Neural cell (in vitro differentiated cells): ENCODE data around the gene CSMD2. TPM values are rescaled to one million over a fixed set of nuclear protein-coding genes. Genes with fewer than 3 reads are reported as not detected.
"Not testable (repeated sequence)": the region's sequence is repeated elsewhere in the genome, so short reads cannot be mapped to it uniquely, and the experiment has no call there.

Source experiments
- H2AFZ ChIP-seq: fragments of 200-600, 300-800 bp; sonication (generic), shearing (Covaris generic); 2 replicates; pipeline ENCODE4 v1.6.0; 2014; ENCODE audit warnings: low read depth, mild to moderate bottlenecking, antibody characterized with exemption, low read length, moderate library complexity
- H3F3A ChIP-seq: fragments of 200-600 bp; shearing (Covaris generic); 2 replicates; pipeline ENCODE4 v1.6.1; 2016; ENCODE audit warnings: mild to moderate bottlenecking, moderate library complexity, mixed read lengths, antibody characterized with exemption, low read length; ENCODE audit not compliant: insufficient read depth, poor library complexity, severe bottlenecking
- H3K27ac ChIP-seq: fragments of 200-600, 300-800 bp; sonication (generic), shearing (Covaris generic); 2 replicates; pipeline ENCODE4 v1.5.1; 2014; ENCODE audit warnings: mild to moderate bottlenecking, low read length, moderate library complexity
- H3K27me3 ChIP-seq: fragments of 300-800, 200-600 bp; sonication (generic), shearing (Covaris generic); 2 replicates; pipeline ENCODE4 v1.6.0; 2014; ENCODE audit warnings: mild to moderate bottlenecking, low read depth, low read length, moderate library complexity; ENCODE audit not compliant: insufficient read depth
- H3K36me3 ChIP-seq: fragments of 300-800, 200-600 bp; sonication (generic), shearing (Covaris generic); 2 replicates; pipeline ENCODE4 v1.5.1; 2014; ENCODE audit warnings: mild to moderate bottlenecking, antibody characterized with exemption, low read length, moderate library complexity; ENCODE audit not compliant: insufficient read depth
- H3K4me2 ChIP-seq: fragments of 300-800, 200-600 bp; sonication (generic), shearing (Covaris generic); 2 replicates; pipeline ENCODE4 v1.6.0; 2014; ENCODE audit warnings: mild to moderate bottlenecking, low read length
- H3K4me3 ChIP-seq: fragments of 300-800, 200-600 bp; sonication (generic), shearing (Covaris generic); 2 replicates; pipeline ENCODE4 v1.5.1; 2014; ENCODE audit warnings: mild to moderate bottlenecking, low read length, moderate library complexity
- H3K79me2 ChIP-seq: fragments of 200-600 bp; shearing (Covaris generic); replicated peaks from 2 replicates; pipeline ENCODE4 v1.6.0; 2014; ENCODE audit warnings: mild to moderate bottlenecking, low read length, moderate library complexity; ENCODE audit not compliant: insufficient read depth
- H3K9ac ChIP-seq: fragments of 300-800, 200-600 bp; sonication (generic), shearing (Covaris generic); 2 replicates; pipeline ENCODE4 v1.6.1; 2016; ENCODE audit warnings: mild to moderate bottlenecking, low read length, mixed read lengths
- H3K9me2 ChIP-seq: fragments of 200-600 bp; shearing (Covaris generic); 2 replicates; pipeline ENCODE4 v1.6.1; 2016; ENCODE audit warnings: mild to moderate bottlenecking, low read length, mixed read lengths; ENCODE audit not compliant: insufficient read depth
- H3K9me3 ChIP-seq: fragments of 200-600, 300-800 bp; sonication (generic), shearing (Covaris generic); 2 replicates; pipeline ENCODE4 v1.6.1; 2016; ENCODE audit warnings: mild to moderate bottlenecking, mixed run types, low read length, moderate library complexity, mixed read lengths
- H4K20me1 ChIP-seq: fragments of 200-600 bp; shearing (Covaris generic); 2 replicates; pipeline ENCODE4 v1.6.1; 2016; ENCODE audit warnings: mild to moderate bottlenecking, mixed run types; ENCODE audit not compliant: insufficient read depth
- EP300 ChIP-seq: fragments of 450-650 bp; conservative IDR thresholded peaks from 2 replicates; pipeline ENCODE4 v1.6.1; 2014; ENCODE audit warnings: antibody characterized with exemption, mild to moderate bottlenecking, moderate library complexity; ENCODE audit not compliant: poor library complexity, severe bottlenecking
- EZH2 ChIP-seq: fragments of 200-600, 300-800 bp; shearing (Covaris generic), sonication (generic); IDR thresholded peaks from 2 replicates; pipeline ENCODE4 v1.6.1; 2014; ENCODE audit warnings: antibody characterized with exemption, low read length, borderline replicate concordance, mild to moderate bottlenecking; ENCODE audit not compliant: insufficient read depth, poor library complexity, severe bottlenecking
- MXI1 ChIP-seq: fragments of 450-650 bp; conservative IDR thresholded peaks from 2 replicates; pipeline ENCODE4 v1.6.1; 2014; ENCODE audit warnings: antibody characterized with exemption, mild to moderate bottlenecking; ENCODE audit not compliant: poor library complexity, severe bottlenecking
- POLR2AphosphoS5 ChIP-seq: IDR thresholded peaks from 2 replicates; pipeline ENCODE4 v1.6.1; 2012
- RAD21 ChIP-seq: fragments of 450-650 bp; conservative IDR thresholded peaks from 2 replicates; pipeline ENCODE4 v1.6.1; 2014; ENCODE audit warnings: antibody characterized with exemption, mild to moderate bottlenecking, moderate library complexity
- SMC3 ChIP-seq: fragments of 450-650 bp; conservative IDR thresholded peaks from 2 replicates; pipeline ENCODE4 v1.6.1; 2014; ENCODE audit warnings: antibody characterized with exemption, mild to moderate bottlenecking, moderate library complexity; ENCODE audit not compliant: poor library complexity
- TAF1 ChIP-seq: IDR thresholded peaks from 2 replicates; pipeline ENCODE4 v1.6.1; 2012; ENCODE audit warnings: low read depth
- polyA plus RNA-seq: library from polyadenylated mRNA; depleted of rRNA; stranded (reverse); fragments of >200 nt; gene quantifications from 2 replicates; pipeline ENCODE4 v1.2.3, GENCODE V29; 2014
- TF ChIP-seq, protein P1 (sequence below): fragments of 450-650 bp; IDR thresholded peaks from 2 replicates; pipeline ENCODE4 v1.5.1; 2014; ENCODE audit warnings: antibody characterized with exemption, mild to moderate bottlenecking, moderate library complexity; ENCODE audit not compliant: poor library complexity, severe bottlenecking
- TF ChIP-seq, protein P2 (sequence below): IDR thresholded peaks from 2 replicates; pipeline ENCODE4 v1.6.1; 2012; ENCODE audit warnings: borderline replicate concordance

CSMD2 gene
- polyA plus RNA-seq, 1 donor from 2014 or later: 9.6 TPM

- no peak overlapping the region for H2AFZ ChIP-seq
- no peak overlapping the region for H3K4me2 ChIP-seq
- no peak for TF ChIP-seq SMC3
- TF ChIP-seq, protein P1, sequence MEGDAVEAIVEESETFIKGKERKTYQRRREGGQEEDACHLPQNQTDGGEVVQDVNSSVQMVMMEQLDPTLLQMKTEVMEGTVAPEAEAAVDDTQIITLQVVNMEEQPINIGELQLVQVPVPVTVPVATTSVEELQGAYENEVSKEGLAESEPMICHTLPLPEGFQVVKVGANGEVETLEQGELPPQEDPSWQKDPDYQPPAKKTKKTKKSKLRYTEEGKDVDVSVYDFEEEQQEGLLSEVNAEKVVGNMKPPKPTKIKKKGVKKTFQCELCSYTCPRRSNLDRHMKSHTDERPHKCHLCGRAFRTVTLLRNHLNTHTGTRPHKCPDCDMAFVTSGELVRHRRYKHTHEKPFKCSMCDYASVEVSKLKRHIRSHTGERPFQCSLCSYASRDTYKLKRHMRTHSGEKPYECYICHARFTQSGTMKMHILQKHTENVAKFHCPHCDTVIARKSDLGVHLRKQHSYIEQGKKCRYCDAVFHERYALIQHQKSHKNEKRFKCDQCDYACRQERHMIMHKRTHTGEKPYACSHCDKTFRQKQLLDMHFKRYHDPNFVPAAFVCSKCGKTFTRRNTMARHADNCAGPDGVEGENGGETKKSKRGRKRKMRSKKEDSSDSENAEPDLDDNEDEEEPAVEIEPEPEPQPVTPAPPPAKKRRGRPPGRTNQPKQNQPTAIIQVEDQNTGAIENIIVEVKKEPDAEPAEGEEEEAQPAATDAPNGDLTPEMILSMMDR: no peak
- TF ChIP-seq, protein P2, sequence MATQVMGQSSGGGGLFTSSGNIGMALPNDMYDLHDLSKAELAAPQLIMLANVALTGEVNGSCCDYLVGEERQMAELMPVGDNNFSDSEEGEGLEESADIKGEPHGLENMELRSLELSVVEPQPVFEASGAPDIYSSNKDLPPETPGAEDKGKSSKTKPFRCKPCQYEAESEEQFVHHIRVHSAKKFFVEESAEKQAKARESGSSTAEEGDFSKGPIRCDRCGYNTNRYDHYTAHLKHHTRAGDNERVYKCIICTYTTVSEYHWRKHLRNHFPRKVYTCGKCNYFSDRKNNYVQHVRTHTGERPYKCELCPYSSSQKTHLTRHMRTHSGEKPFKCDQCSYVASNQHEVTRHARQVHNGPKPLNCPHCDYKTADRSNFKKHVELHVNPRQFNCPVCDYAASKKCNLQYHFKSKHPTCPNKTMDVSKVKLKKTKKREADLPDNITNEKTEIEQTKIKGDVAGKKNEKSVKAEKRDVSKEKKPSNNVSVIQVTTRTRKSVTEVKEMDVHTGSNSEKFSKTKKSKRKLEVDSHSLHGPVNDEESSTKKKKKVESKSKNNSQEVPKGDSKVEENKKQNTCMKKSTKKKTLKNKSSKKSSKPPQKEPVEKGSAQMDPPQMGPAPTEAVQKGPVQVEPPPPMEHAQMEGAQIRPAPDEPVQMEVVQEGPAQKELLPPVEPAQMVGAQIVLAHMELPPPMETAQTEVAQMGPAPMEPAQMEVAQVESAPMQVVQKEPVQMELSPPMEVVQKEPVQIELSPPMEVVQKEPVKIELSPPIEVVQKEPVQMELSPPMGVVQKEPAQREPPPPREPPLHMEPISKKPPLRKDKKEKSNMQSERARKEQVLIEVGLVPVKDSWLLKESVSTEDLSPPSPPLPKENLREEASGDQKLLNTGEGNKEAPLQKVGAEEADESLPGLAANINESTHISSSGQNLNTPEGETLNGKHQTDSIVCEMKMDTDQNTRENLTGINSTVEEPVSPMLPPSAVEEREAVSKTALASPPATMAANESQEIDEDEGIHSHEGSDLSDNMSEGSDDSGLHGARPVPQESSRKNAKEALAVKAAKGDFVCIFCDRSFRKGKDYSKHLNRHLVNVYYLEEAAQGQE: no peak
- no peak for TF ChIP-seq TAF1
- no peak for TF ChIP-seq POLR2AphosphoS5
- TF ChIP-seq EP300: no peak
- no peak for TF ChIP-seq MXI1
- no peak for TF ChIP-seq RAD21
- no peak for TF ChIP-seq EZH2
Measured at GRCh38 chr1:34086561-34086960, 78.5 kb downstream of the CSMD2 start.

GRCh38 chr1:34083974-34084373 lies 81.1 kb downstream of the CSMD2 start:
- Histone ChIP-seq H3K4me2 (no peak overlapping the region), H4K20me1 (no peaks in the 10 kb centered on the region), H3K9me2 (no peaks in the 10 kb centered on the region), H3K79me2 (no peaks in the 10 kb centered on the region), H3K27ac (no peak overlapping the region), H2AFZ (no peak overlapping the region), H3F3A (no peaks in the 10 kb centered on the region), H3K27me3 (no peaks in the 10 kb centered on the region), H3K9me3 (no peaks in the 10 kb centered on the region), H3K36me3 (peaks cover 5% of the 10 kb centered on the region), H3K4me3 (no peak overlapping the region), H3K9ac (no peak overlapping the region)
- TF ChIP-seq, protein P2: no peak
- TF ChIP-seq TAF1 (no peak), EZH2 (no peak), POLR2AphosphoS5 (no peak), EP300 (no peak), RAD21 (no peak), MXI1 (no peak), SMC3 (no peak)
- TF ChIP-seq, protein P1: no peak

More at GRCh38 chr1:34086561-34086960, 78.5 kb downstream of the CSMD2 start:
- Histone ChIP-seq H4K20me1 (no peaks in the 10 kb centered on the region), H3K36me3 (peaks cover 5% of the 10 kb centered on the region), H3K4me3 (no peak overlapping the region), H3K27me3 (no peaks in the 10 kb centered on the region), H3K9ac (no peak overlapping the region), H3K79me2 (no peaks in the 10 kb centered on the region), H3K27ac (no peak overlapping the region), H3F3A (no peaks in the 10 kb centered on the region), H3K9me3 (no peaks in the 10 kb centered on the region), H3K9me2 (no peaks in the 10 kb centered on the region)

DNA sequence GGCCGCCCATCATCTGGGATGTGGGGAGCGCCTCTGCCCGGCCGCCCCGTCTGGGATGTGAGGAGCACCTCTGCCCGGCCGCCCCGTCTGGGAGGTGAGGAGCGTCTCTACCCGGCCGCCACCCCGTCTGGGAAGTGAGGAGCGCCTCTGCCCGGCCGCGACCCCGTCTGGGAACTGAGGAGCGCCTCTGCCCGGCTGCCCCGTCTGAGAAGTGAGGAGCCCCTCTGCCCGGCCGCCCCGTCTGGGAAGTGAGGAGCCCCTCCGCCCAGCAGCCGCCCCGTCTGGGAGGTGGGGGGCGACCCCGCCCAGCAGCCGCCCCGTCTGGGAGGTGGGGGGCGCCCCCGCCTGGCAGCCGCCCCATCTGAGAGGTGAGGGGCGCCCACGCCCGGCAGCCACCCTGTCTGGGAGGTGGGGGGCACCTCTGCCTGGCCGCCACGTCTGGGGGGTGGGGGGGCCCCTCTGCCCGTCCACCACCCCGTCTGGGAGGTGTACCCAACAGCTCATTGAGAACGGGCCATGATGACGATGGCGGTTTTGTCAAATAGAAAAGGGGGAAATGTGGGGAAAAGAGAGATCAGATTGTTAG lies 82.9 kb downstream of the CSMD2 start:
- H3K9me2 ChIP-seq, H3K9ac ChIP-seq, H2AFZ ChIP-seq, H3K36me3 ChIP-seq, H3K9me3 ChIP-seq, H3K27ac ChIP-seq, H3K27me3 ChIP-seq, H3K79me2 ChIP-seq, H3F3A ChIP-seq, H4K20me1 ChIP-seq, H3K4me2 ChIP-seq, H3K4me3 ChIP-seq: not testable (repeated sequence)
